Dedifferentiated amniotic fluid mesenchymal stem cell (primary cell): Measurements from ENCODE around the gene MRPL53.

Source experiments
- DNase-seq: peaks from one replicate; pipeline ENCODE4 v3.0.0-alpha.2; 2016; ENCODE audit errors: extremely low spot score

Gene MRPL53

GRCh38 chr2:74429487-74430451 lies 42.7 kb downstream of the MRPL53 start:
- DNase-seq, result no peak

GRCh38 chr2:74428675-74429074 lies 43.8 kb downstream of the MRPL53 start:
- no peak for DNase-seq

GRCh38 chr2:74427551-74427950 lies 44.9 kb downstream of the MRPL53 start:
- no peak for DNase-seq

- no peak for DNase-seq
Measured at GRCh38 chr2:74426181-74426758, 46.2 kb downstream of the MRPL53 start.

GRCh38 chr2:74425523-74425922 lies 47.0 kb downstream of the MRPL53 start:
- no peak for DNase-seq

- DNase-seq, result no peak
Measured at GRCh38 chr2:74424995-74425406, 47.5 kb downstream of the MRPL53 start.

GRCh38 chr2:74424139-74424992 lies 48.1 kb downstream of the MRPL53 start:
- no peak for DNase-seq

GRCh38 chr2:74423231-74424095 lies 49.0 kb downstream of the MRPL53 start:
- DNase-seq, result no peak
